HCT116 (cell line): ENCODE results near the gene OR6P1. TPM values are rescaled to one million over a fixed set of nuclear protein-coding genes. Genes with fewer than 3 reads are reported as not detected.

Experiments
- ATAC-seq: fragments of 200-7000 bp; cut with Tn5 transposase; 2 replicates; pipeline ENCODE4 v1.9.1; 2020; ENCODE audit warnings: mild to moderate bottlenecking, moderate library complexity
- BruUV-seq: library from RNA; stranded (reverse); fragments of 400-500 nt; replicated peaks from 2 replicates; lab custom pipeline; 2021; lab: Mats Ljungman, UMichigan
- CTCF ChIA-PET: fragments of 300-600 bp; sonication (Branson Sonifier 250); formaldehyde crosslinking; loops from one replicate; lab custom pipeline; 2021; ENCODE audit warnings: antibody characterized with exemption; lab: Charles Lee
- POLR2A ChIA-PET: fragments of 300-600, 350-600 bp; sonication (Branson Sonifier 250); formaldehyde crosslinking; loops from one replicate; lab custom pipeline; 2021; ENCODE audit warnings: antibody characterized with exemption; lab: Charles Lee
- RAD21 ChIA-PET, 2 experiments: fragments of 300-600 bp; sonication (Branson Sonifier 250); formaldehyde crosslinking; loops; one replicate each; lab custom pipeline; 2023; ENCODE audit warnings: low total read pairs in 2 of 2; ENCODE audit not compliant: uncharacterized antibody in 2 of 2, unreplicated experiment in 2 of 2, low non-redundant PET in 1 of 2; lab: Charles Lee
- DNase-seq: peaks from one replicate; pipeline ENCODE4 v3.0.0-alpha.2; 2010; ENCODE audit warnings: low read depth, low spot score
- H2AFZ ChIP-seq: fragments of 200-600 bp; shearing (Covaris generic), sonication (generic); 2 replicates; pipeline ENCODE4 v1.6.1; 2017; ENCODE audit warnings: low read depth, mixed run types, mixed read lengths, antibody characterized with exemption, low read length; ENCODE audit not compliant: poor library complexity, severe bottlenecking
- H3K27ac ChIP-seq: 2 replicates; pipeline ENCODE4 v1.5.1; 2012; ENCODE audit warnings: low read depth, low read length
- H3K27me3 ChIP-seq: fragments of 200-600 bp; sonication (generic); 2 replicates; pipeline ENCODE4 v1.6.1; 2016; ENCODE audit warnings: mixed run types, low read length, mixed read lengths; ENCODE audit not compliant: insufficient read depth
- H3K36me3 ChIP-seq, 2 experiments: fragments of 200-500 bp in 1 of 2; fragments of 200-600 bp in 1 of 2; sonication (Bioruptor generic) in 1 of 2; sonication (generic) in 1 of 2; 2 replicates each; pipeline versions ENCODE4 v1.5.1 to v1.6.1; 2014 to 2016; ENCODE audit warnings: low read length in 2 of 2, inconsistent platforms in 1 of 2, mixed read lengths in 1 of 2, mixed run types in 1 of 2; ENCODE audit not compliant: insufficient read depth in 2 of 2, control insufficient read depth in 1 of 2
- H3K4me1 ChIP-seq, 2 experiments: fragments of 200-600 bp in 1 of 2; sonication (generic) in 1 of 2; 2 replicates each; pipeline versions ENCODE4 v1.5.1 to v1.6.1; 2012 to 2017; ENCODE audit warnings: low read length in 2 of 2, inconsistent platforms in 1 of 2, mild to moderate bottlenecking in 1 of 2, mixed read lengths in 1 of 2, mixed run types in 1 of 2, moderate library complexity in 1 of 2; ENCODE audit not compliant: insufficient read depth in 2 of 2, control insufficient read depth in 1 of 2
- H3K4me2 ChIP-seq: fragments of 200-600 bp; sonication (generic); 2 replicates; pipeline ENCODE4 v1.6.1; 2017; ENCODE audit warnings: mixed run types, low read length, mixed read lengths
- H3K4me3 ChIP-seq, 2 experiments: fragments of 200-600 bp in 1 of 2; sonication (generic) in 1 of 2; replicated peaks in 1 of 2; 2 replicates each; pipeline ENCODE4 v1.5.1; 2011 to 2016; ENCODE audit warnings: low read length in 2 of 2, control low read depth in 1 of 2, low read depth in 1 of 2, mild to moderate bottlenecking in 1 of 2, mixed read lengths in 1 of 2, mixed run types in 1 of 2
- H3K79me2 ChIP-seq: fragments of 200-600 bp; sonication (generic); 2 replicates; pipeline ENCODE4 v1.6.1; 2017; ENCODE audit warnings: mild to moderate bottlenecking, mixed run types, low read length, moderate library complexity, mixed read lengths; ENCODE audit not compliant: insufficient read depth
- H3K9ac ChIP-seq: fragments of 200-600 bp; sonication (generic); 2 replicates; pipeline ENCODE4 v1.6.1; 2016; ENCODE audit warnings: low read length, mixed read lengths
- H3K9me2 ChIP-seq: fragments of 200-600 bp; sonication (generic), shearing (Covaris generic); 2 replicates; pipeline ENCODE4 v1.6.1; 2017; ENCODE audit warnings: mixed run types, mild to moderate bottlenecking, moderate library complexity; ENCODE audit not compliant: insufficient read depth
- H3K9me3 ChIP-seq, 2 experiments: fragments of 200-500 bp in 1 of 2; fragments of 200-600 bp in 1 of 2; sonication (Bioruptor generic) in 1 of 2; sonication (generic) in 1 of 2; 2 replicates each; pipeline ENCODE4 v1.6.1; 2014 to 2017; ENCODE audit warnings: low read length in 2 of 2, mixed read lengths in 2 of 2, inconsistent platforms in 1 of 2, low read depth in 1 of 2, mild to moderate bottlenecking in 1 of 2, mixed run types in 1 of 2, moderate library complexity in 1 of 2; ENCODE audit not compliant: control insufficient read depth in 1 of 2, insufficient read depth in 1 of 2
- H4K20me1 ChIP-seq: fragments of 200-600 bp; sonication (generic), shearing (Covaris generic); 2 replicates; pipeline ENCODE4 v1.6.1; 2017; ENCODE audit warnings: mixed run types, mild to moderate bottlenecking, moderate library complexity; ENCODE audit not compliant: insufficient read depth
- CEBPB ChIP-seq: IDR thresholded peaks from 2 replicates; pipeline ENCODE4 v1.6.1; 2012; ENCODE audit warnings: low read depth
- EGR1 ChIP-seq: IDR thresholded peaks from 2 replicates; pipeline ENCODE4 v1.6.1; 2012; ENCODE audit warnings: low read depth
- EZH2 ChIP-seq: fragments of 200-600 bp; sonication (generic); IDR thresholded peaks from 2 replicates; pipeline ENCODE4 v1.6.1; 2017; ENCODE audit warnings: antibody characterized with exemption, mixed run types
- EZH2phosphoT487 ChIP-seq: fragments of 200-600 bp; IDR thresholded peaks from 2 replicates; pipeline ENCODE4 v1.6.1; 2018; ENCODE audit warnings: antibody characterized with exemption, borderline replicate concordance
- FOSL1 ChIP-seq: IDR thresholded peaks from 2 replicates; pipeline ENCODE4 v1.6.1; 2012; ENCODE audit warnings: low read depth
- POLR2A ChIP-seq: IDR thresholded peaks from 2 replicates; pipeline ENCODE4 v1.7.0; 2011; ENCODE audit warnings: borderline replicate concordance; ENCODE audit not compliant: insufficient read depth, insufficient read length; ENCODE audit errors: extremely low read depth
- POLR2AphosphoS5 ChIP-seq: IDR thresholded peaks from 2 replicates; pipeline ENCODE4 v1.6.1; 2011; ENCODE audit warnings: mild to moderate bottlenecking, low read depth, low read length, moderate library complexity
- RAD21 ChIP-seq: IDR thresholded peaks from 2 replicates; pipeline ENCODE4 v1.6.1; 2012; ENCODE audit warnings: low read depth, mild to moderate bottlenecking
- SIN3A ChIP-seq: IDR thresholded peaks from 2 replicates; pipeline ENCODE4 v1.6.1; 2012; ENCODE audit warnings: low read depth
- SRF ChIP-seq: IDR thresholded peaks from 2 replicates; pipeline ENCODE4 v1.6.1; 2012; ENCODE audit warnings: low read depth
- TCF7L2 ChIP-seq: IDR thresholded peaks from 2 replicates; pipeline ENCODE4 v1.7.0; 2011; ENCODE audit warnings: borderline replicate concordance, inconsistent platforms; ENCODE audit not compliant: insufficient read depth, insufficient read length; ENCODE audit errors: extremely low read depth
- YY1 ChIP-seq: IDR thresholded peaks from 2 replicates; pipeline ENCODE4 v1.6.1; 2011; ENCODE audit warnings: low read length, low read depth, moderate library complexity, mild to moderate bottlenecking; ENCODE audit not compliant: insufficient replicate concordance; ENCODE audit errors: extremely low read depth
- ZFX ChIP-seq: fragments of 450-650 bp; IDR thresholded peaks from 2 replicates; pipeline ENCODE4 v1.6.1; 2017
- intact Hi-C: fragments of 100-400 bp; cut with micrococcal nuclease; formaldehyde crosslinking; loops from 2 replicates; pipeline ENCODE4 v1.10.0; 2022
- total RNA-seq: library from RNA; stranded (reverse); gene quantifications from one replicate; pipeline ENCODE4 v1.2.1, GENCODE V29; 2021; ENCODE audit not compliant: unreplicated experiment
- TF ChIP-seq, protein P1 (sequence below): IDR thresholded peaks from 2 replicates; pipeline ENCODE4 v1.6.1; 2012
- TF ChIP-seq, protein P2 (sequence below): IDR thresholded peaks from 2 replicates; pipeline ENCODE4 v1.6.1; 2012; ENCODE audit warnings: low read depth
- TF ChIP-seq, protein P3 (sequence below): IDR thresholded peaks from 2 replicates; pipeline ENCODE4 v1.6.1; 2011; ENCODE audit warnings: mild to moderate bottlenecking, low read length, moderate library complexity; ENCODE audit not compliant: insufficient replicate concordance; ENCODE audit errors: extremely low read depth
- TF ChIP-seq, protein P4 (sequence below): IDR thresholded peaks from 2 replicates; pipeline ENCODE4 v1.6.1; 2012

OR6P1 gene
- total RNA-seq, 1 experiment from 2014 or later = not detected

DNA sequence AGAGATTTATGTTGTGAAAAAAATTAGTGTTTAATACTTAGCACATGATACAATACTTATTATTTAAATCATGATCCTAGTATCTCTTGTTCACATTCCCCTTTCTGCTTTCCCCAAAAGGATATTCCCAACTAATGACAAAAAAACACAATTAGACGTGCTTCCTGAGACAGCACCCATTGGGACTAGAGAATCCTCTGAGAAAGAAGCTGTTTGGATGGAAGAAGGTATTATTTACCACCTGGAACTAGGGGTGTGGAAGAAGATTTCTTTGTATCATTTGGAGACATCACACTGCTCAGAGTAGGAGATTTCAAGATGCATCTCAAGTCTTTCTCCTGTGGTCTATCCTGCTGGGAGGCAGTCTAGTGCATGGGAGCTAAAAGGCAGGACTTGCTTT is 34.6 kb upstream of the OR6P1 start, which contains the start of gene OR10Z1:
OR10Z1 (plus strand) TSS at position 301 of the 400 bp plus-strand sequence. CDS start 1,171 bp downstream, outside the sequence.
- TF ChIP-seq FOSL1 (no peak), EGR1 (no peak), YY1 (no peak), POLR2AphosphoS5 (no peak), ZFX (no peak), SRF (no peak), SIN3A (no peak), EZH2phosphoT487 (no peak), CEBPB (no peak), TCF7L2 (no peak), POLR2A (no peak), RAD21 (no peak), EZH2 (no peak)
- TF ChIP-seq, protein P1, sequence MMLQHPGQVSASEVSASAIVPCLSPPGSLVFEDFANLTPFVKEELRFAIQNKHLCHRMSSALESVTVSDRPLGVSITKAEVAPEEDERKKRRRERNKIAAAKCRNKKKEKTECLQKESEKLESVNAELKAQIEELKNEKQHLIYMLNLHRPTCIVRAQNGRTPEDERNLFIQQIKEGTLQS = no peak
- TF ChIP-seq, protein P2, sequence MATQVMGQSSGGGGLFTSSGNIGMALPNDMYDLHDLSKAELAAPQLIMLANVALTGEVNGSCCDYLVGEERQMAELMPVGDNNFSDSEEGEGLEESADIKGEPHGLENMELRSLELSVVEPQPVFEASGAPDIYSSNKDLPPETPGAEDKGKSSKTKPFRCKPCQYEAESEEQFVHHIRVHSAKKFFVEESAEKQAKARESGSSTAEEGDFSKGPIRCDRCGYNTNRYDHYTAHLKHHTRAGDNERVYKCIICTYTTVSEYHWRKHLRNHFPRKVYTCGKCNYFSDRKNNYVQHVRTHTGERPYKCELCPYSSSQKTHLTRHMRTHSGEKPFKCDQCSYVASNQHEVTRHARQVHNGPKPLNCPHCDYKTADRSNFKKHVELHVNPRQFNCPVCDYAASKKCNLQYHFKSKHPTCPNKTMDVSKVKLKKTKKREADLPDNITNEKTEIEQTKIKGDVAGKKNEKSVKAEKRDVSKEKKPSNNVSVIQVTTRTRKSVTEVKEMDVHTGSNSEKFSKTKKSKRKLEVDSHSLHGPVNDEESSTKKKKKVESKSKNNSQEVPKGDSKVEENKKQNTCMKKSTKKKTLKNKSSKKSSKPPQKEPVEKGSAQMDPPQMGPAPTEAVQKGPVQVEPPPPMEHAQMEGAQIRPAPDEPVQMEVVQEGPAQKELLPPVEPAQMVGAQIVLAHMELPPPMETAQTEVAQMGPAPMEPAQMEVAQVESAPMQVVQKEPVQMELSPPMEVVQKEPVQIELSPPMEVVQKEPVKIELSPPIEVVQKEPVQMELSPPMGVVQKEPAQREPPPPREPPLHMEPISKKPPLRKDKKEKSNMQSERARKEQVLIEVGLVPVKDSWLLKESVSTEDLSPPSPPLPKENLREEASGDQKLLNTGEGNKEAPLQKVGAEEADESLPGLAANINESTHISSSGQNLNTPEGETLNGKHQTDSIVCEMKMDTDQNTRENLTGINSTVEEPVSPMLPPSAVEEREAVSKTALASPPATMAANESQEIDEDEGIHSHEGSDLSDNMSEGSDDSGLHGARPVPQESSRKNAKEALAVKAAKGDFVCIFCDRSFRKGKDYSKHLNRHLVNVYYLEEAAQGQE = no peak
- TF ChIP-seq, protein P3, sequence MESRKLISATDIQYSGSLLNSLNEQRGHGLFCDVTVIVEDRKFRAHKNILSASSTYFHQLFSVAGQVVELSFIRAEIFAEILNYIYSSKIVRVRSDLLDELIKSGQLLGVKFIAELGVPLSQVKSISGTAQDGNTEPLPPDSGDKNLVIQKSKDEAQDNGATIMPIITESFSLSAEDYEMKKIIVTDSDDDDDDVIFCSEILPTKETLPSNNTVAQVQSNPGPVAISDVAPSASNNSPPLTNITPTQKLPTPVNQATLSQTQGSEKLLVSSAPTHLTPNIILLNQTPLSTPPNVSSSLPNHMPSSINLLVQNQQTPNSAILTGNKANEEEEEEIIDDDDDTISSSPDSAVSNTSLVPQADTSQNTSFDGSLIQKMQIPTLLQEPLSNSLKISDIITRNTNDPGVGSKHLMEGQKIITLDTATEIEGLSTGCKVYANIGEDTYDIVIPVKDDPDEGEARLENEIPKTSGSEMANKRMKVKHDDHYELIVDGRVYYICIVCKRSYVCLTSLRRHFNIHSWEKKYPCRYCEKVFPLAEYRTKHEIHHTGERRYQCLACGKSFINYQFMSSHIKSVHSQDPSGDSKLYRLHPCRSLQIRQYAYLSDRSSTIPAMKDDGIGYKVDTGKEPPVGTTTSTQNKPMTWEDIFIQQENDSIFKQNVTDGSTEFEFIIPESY = no peak
- TF ChIP-seq, protein P4, sequence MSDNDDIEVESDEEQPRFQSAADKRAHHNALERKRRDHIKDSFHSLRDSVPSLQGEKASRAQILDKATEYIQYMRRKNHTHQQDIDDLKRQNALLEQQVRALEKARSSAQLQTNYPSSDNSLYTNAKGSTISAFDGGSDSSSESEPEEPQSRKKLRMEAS = no peak
- RAD21 ChIA-PET = no interaction called here

More for the DNA sequence above, 34.6 kb upstream of the OR6P1 start, which contains the start of gene OR10Z1:
- Histone ChIP-seq H3K27me3 (no peaks in the 10 kb centered on the region), H4K20me1 (no peaks in the 10 kb centered on the region; the same call in 1 of the 2 replicates), H3K27ac (no peak within 1 kb of the TSS), H3K4me3 (no peak within 1 kb of the TSS), H3K9me2 (no peaks in the 10 kb centered on the region), H3K9ac (no peak within 1 kb of the TSS), H2AFZ (no peak within 1 kb of the TSS), H3K4me1 (no peaks in the 10 kb centered on the region), H3K4me2 (no peak within 1 kb of the TSS), H3K36me3 (no peaks in the 10 kb centered on the region), H3K9me3 (0 out of 4 replicates have a peak, but pooled peaks cover 0 to 4% of the 10 kb centered on the region in 2 experiments), H3K79me2 (no peaks in the 10 kb centered on the region)
- intact Hi-C loops = no loop called here
- CTCF ChIA-PET = no interaction called here
- DNase-seq (no peak), ATAC-seq (no peak)
- POLR2A ChIA-PET = no interaction called here
- BruUV-seq = no TSS peak
